Panc1 (cell line): Measurements from ENCODE around the gene DNAAF8.

ENCODE experiments used
- CTCF ChIP-seq: fragments of 450-650 bp; IDR thresholded peaks from 2 replicates; pipeline ENCODE4 v1.5.1; 2017; ENCODE audit warnings: mild to moderate bottlenecking
- POLR2AphosphoS5 ChIP-seq: IDR thresholded peaks from 2 replicates; pipeline ENCODE4 v1.6.1; 2012; ENCODE audit warnings: mild to moderate bottlenecking, low read depth, low read length, moderate library complexity

- TF ChIP-seq CTCF (no peak), POLR2AphosphoS5 (no peak)
Measured at GRCh38 chr16:4765511-4766474, 31.5 kb downstream of the DNAAF8 start.
